HCT116 (cell line): ENCODE results near the gene RIMBP2. TPM values are rescaled to one million over a fixed set of nuclear protein-coding genes. Genes with fewer than 3 reads are reported as not detected.

Source experiments
- ATAC-seq: fragments of 200-7000 bp; cut with Tn5 transposase; 2 replicates; pipeline ENCODE4 v1.9.1; 2020; ENCODE audit warnings: mild to moderate bottlenecking, moderate library complexity
- BruUV-seq: library from RNA; stranded (reverse); fragments of 400-500 nt; replicated peaks from 2 replicates; lab custom pipeline; 2021; lab: Mats Ljungman, UMichigan
- CTCF ChIA-PET: fragments of 300-600 bp; sonication (Branson Sonifier 250); formaldehyde crosslinking; loops from one replicate; lab custom pipeline; 2021; ENCODE audit warnings: antibody characterized with exemption; lab: Charles Lee
- POLR2A ChIA-PET: fragments of 300-600, 350-600 bp; sonication (Branson Sonifier 250); formaldehyde crosslinking; loops from one replicate; lab custom pipeline; 2021; ENCODE audit warnings: antibody characterized with exemption; lab: Charles Lee
- RAD21 ChIA-PET, 2 experiments: fragments of 300-600 bp; sonication (Branson Sonifier 250); formaldehyde crosslinking; loops; one replicate each; lab custom pipeline; 2023; ENCODE audit warnings: low total read pairs in 2 of 2; ENCODE audit not compliant: uncharacterized antibody in 2 of 2, unreplicated experiment in 2 of 2, low non-redundant PET in 1 of 2; lab: Charles Lee
- DNase-seq: peaks from one replicate; pipeline ENCODE4 v3.0.0-alpha.2; 2010; ENCODE audit warnings: low read depth, low spot score
- H2AFZ ChIP-seq: fragments of 200-600 bp; shearing (Covaris generic), sonication (generic); 2 replicates; pipeline ENCODE4 v1.6.1; 2017; ENCODE audit warnings: low read depth, mixed run types, mixed read lengths, antibody characterized with exemption, low read length; ENCODE audit not compliant: poor library complexity, severe bottlenecking
- H3K27ac ChIP-seq: 2 replicates; pipeline ENCODE4 v1.5.1; 2012; ENCODE audit warnings: low read depth, low read length
- H3K27me3 ChIP-seq: fragments of 200-600 bp; sonication (generic); 2 replicates; pipeline ENCODE4 v1.6.1; 2016; ENCODE audit warnings: mixed run types, low read length, mixed read lengths; ENCODE audit not compliant: insufficient read depth
- H3K36me3 ChIP-seq, 2 experiments: fragments of 200-500 bp in 1 of 2; fragments of 200-600 bp in 1 of 2; sonication (Bioruptor generic) in 1 of 2; sonication (generic) in 1 of 2; 2 replicates each; pipeline versions ENCODE4 v1.5.1 to v1.6.1; 2014 to 2016; ENCODE audit warnings: low read length in 2 of 2, inconsistent platforms in 1 of 2, mixed read lengths in 1 of 2, mixed run types in 1 of 2; ENCODE audit not compliant: insufficient read depth in 2 of 2, control insufficient read depth in 1 of 2
- H3K4me1 ChIP-seq, 2 experiments: fragments of 200-600 bp in 1 of 2; sonication (generic) in 1 of 2; 2 replicates each; pipeline versions ENCODE4 v1.5.1 to v1.6.1; 2012 to 2017; ENCODE audit warnings: low read length in 2 of 2, inconsistent platforms in 1 of 2, mild to moderate bottlenecking in 1 of 2, mixed read lengths in 1 of 2, mixed run types in 1 of 2, moderate library complexity in 1 of 2; ENCODE audit not compliant: insufficient read depth in 2 of 2, control insufficient read depth in 1 of 2
- H3K4me2 ChIP-seq: fragments of 200-600 bp; sonication (generic); 2 replicates; pipeline ENCODE4 v1.6.1; 2017; ENCODE audit warnings: mixed run types, low read length, mixed read lengths
- H3K4me3 ChIP-seq, 2 experiments: fragments of 200-600 bp in 1 of 2; sonication (generic) in 1 of 2; replicated peaks in 1 of 2; 2 replicates each; pipeline ENCODE4 v1.5.1; 2011 to 2016; ENCODE audit warnings: low read length in 2 of 2, control low read depth in 1 of 2, low read depth in 1 of 2, mild to moderate bottlenecking in 1 of 2, mixed read lengths in 1 of 2, mixed run types in 1 of 2
- H3K79me2 ChIP-seq: fragments of 200-600 bp; sonication (generic); 2 replicates; pipeline ENCODE4 v1.6.1; 2017; ENCODE audit warnings: mild to moderate bottlenecking, mixed run types, low read length, moderate library complexity, mixed read lengths; ENCODE audit not compliant: insufficient read depth
- H3K9ac ChIP-seq: fragments of 200-600 bp; sonication (generic); 2 replicates; pipeline ENCODE4 v1.6.1; 2016; ENCODE audit warnings: low read length, mixed read lengths
- H3K9me2 ChIP-seq: fragments of 200-600 bp; sonication (generic), shearing (Covaris generic); 2 replicates; pipeline ENCODE4 v1.6.1; 2017; ENCODE audit warnings: mixed run types, mild to moderate bottlenecking, moderate library complexity; ENCODE audit not compliant: insufficient read depth
- H3K9me3 ChIP-seq, 2 experiments: fragments of 200-500 bp in 1 of 2; fragments of 200-600 bp in 1 of 2; sonication (Bioruptor generic) in 1 of 2; sonication (generic) in 1 of 2; 2 replicates each; pipeline ENCODE4 v1.6.1; 2014 to 2017; ENCODE audit warnings: low read length in 2 of 2, mixed read lengths in 2 of 2, inconsistent platforms in 1 of 2, low read depth in 1 of 2, mild to moderate bottlenecking in 1 of 2, mixed run types in 1 of 2, moderate library complexity in 1 of 2; ENCODE audit not compliant: control insufficient read depth in 1 of 2, insufficient read depth in 1 of 2
- H4K20me1 ChIP-seq: fragments of 200-600 bp; sonication (generic), shearing (Covaris generic); 2 replicates; pipeline ENCODE4 v1.6.1; 2017; ENCODE audit warnings: mixed run types, mild to moderate bottlenecking, moderate library complexity; ENCODE audit not compliant: insufficient read depth
- ATF3 ChIP-seq: IDR thresholded peaks from 2 replicates; pipeline ENCODE4 v1.6.1; 2012
- CBX3 ChIP-seq: IDR thresholded peaks from 2 replicates; pipeline ENCODE4 v1.6.1; 2012; ENCODE audit warnings: low read depth
- CEBPB ChIP-seq: IDR thresholded peaks from 2 replicates; pipeline ENCODE4 v1.6.1; 2012; ENCODE audit warnings: low read depth
- CTCF ChIP-seq, 3 experiments: fragments of 200-600 bp in 1 of 3; sonication (generic) in 1 of 3; IDR thresholded peaks in 2 of 3; conservative IDR thresholded peaks in 1 of 3; 2 replicates each; pipeline ENCODE4 v1.5.1; 2012 to 2017; ENCODE audit warnings: low read depth in 2 of 3, low read length in 2 of 3, antibody characterized with exemption in 1 of 3, borderline replicate concordance in 1 of 3, control low read depth in 1 of 3, mild to moderate bottlenecking in 1 of 3, mixed read lengths in 1 of 3, mixed run types in 1 of 3, moderate library complexity in 1 of 3; ENCODE audit not compliant: insufficient read depth in 1 of 3
- EGR1 ChIP-seq: IDR thresholded peaks from 2 replicates; pipeline ENCODE4 v1.6.1; 2012; ENCODE audit warnings: low read depth
- ELF1 ChIP-seq: IDR thresholded peaks from 2 replicates; pipeline ENCODE4 v1.6.1; 2012; ENCODE audit warnings: low read depth, borderline replicate concordance
- JUND ChIP-seq: IDR thresholded peaks from 2 replicates; pipeline ENCODE4 v1.6.1; 2012
- RAD21 ChIP-seq: IDR thresholded peaks from 2 replicates; pipeline ENCODE4 v1.6.1; 2012; ENCODE audit warnings: low read depth, mild to moderate bottlenecking
- REST ChIP-seq: IDR thresholded peaks from 2 replicates; pipeline ENCODE4 v1.6.1; 2012; ENCODE audit warnings: low read depth
- SIN3A ChIP-seq: IDR thresholded peaks from 2 replicates; pipeline ENCODE4 v1.6.1; 2012; ENCODE audit warnings: low read depth
- SP1 ChIP-seq: IDR thresholded peaks from 2 replicates; pipeline ENCODE4 v1.6.1; 2012; ENCODE audit warnings: low read depth
- SRF ChIP-seq: IDR thresholded peaks from 2 replicates; pipeline ENCODE4 v1.6.1; 2012; ENCODE audit warnings: low read depth
- TCF7L2 ChIP-seq: IDR thresholded peaks from 2 replicates; pipeline ENCODE4 v1.7.0; 2011; ENCODE audit warnings: borderline replicate concordance, inconsistent platforms; ENCODE audit not compliant: insufficient read depth, insufficient read length; ENCODE audit errors: extremely low read depth
- YY1 ChIP-seq: IDR thresholded peaks from 2 replicates; pipeline ENCODE4 v1.6.1; 2011; ENCODE audit warnings: low read length, low read depth, moderate library complexity, mild to moderate bottlenecking; ENCODE audit not compliant: insufficient replicate concordance; ENCODE audit errors: extremely low read depth
- ZBTB33 ChIP-seq: IDR thresholded peaks from 2 replicates; pipeline ENCODE4 v1.6.1; 2011; ENCODE audit warnings: mild to moderate bottlenecking, low read length, moderate library complexity; ENCODE audit not compliant: insufficient replicate concordance; ENCODE audit errors: extremely low read depth
- ZFX ChIP-seq: fragments of 450-650 bp; IDR thresholded peaks from 2 replicates; pipeline ENCODE4 v1.6.1; 2017
- ZNF274 ChIP-seq: fragments of 200-500 bp; sonication (Bioruptor generic); IDR thresholded peaks from 2 replicates; pipeline ENCODE4 v1.6.1; 2014; ENCODE audit warnings: mild to moderate bottlenecking, low read depth, low read length, inconsistent platforms
- intact Hi-C: fragments of 100-400 bp; cut with micrococcal nuclease; formaldehyde crosslinking; loops from 2 replicates; pipeline ENCODE4 v1.10.0; 2022
- total RNA-seq: library from RNA; stranded (reverse); gene quantifications from one replicate; pipeline ENCODE4 v1.2.1, GENCODE V29; 2021; ENCODE audit not compliant: unreplicated experiment

Gene RIMBP2
- total RNA-seq, 1 experiment from 2014 or later = not detected

GRCh38 chr12:130513556-130513955 lies 202.5 kb downstream of the RIMBP2 start (continued):
- TF ChIP-seq ELF1 (no peak), CEBPB (no peak)
- TF ChIP-seq, all 23 proteins: peak for 0

GRCh38 chr12:130511285-130511684 lies 204.8 kb downstream of the RIMBP2 start:
- no peak for ATAC-seq

More at GRCh38 chr12:130511285-130511684, 204.8 kb downstream of the RIMBP2 start:
- Histone ChIP-seq H3K36me3 (no peaks in the 10 kb centered on the region), H3K9me3 (no peaks in the 10 kb centered on the region), H3K27ac (no peak overlapping the region), H3K4me3 (no peak overlapping the region), H2AFZ (no peak overlapping the region), H3K9ac (no peak overlapping the region), H3K79me2 (no peaks in the 10 kb centered on the region), H3K9me2 (no peaks in the 10 kb centered on the region), H3K4me1 (no peaks in the 10 kb centered on the region), H3K4me2 (no peak overlapping the region), H3K27me3 (no peaks in the 10 kb centered on the region; the same call in 1 of the 2 replicates), H4K20me1 (no peaks in the 10 kb centered on the region)
- no peak for DNase-seq
- POLR2A ChIA-PET = no interaction called here
- TF ChIP-seq SP1 = no peak
- no peak for TF ChIP-seq ZFX
- no peak for TF ChIP-seq ZBTB33
- no peak for TF ChIP-seq SIN3A
- no peak for TF ChIP-seq RAD21
- TF ChIP-seq CEBPB = no peak
- no peak for TF ChIP-seq EGR1
- TF ChIP-seq REST = no peak
- no peak for TF ChIP-seq ZNF274
- TF ChIP-seq CTCF (IDR thresholded peaks at IDR 0.05 in 2 of 3, conservative IDR thresholded peaks at IDR 0.05 in 1 of 3; ENCODE audit: borderline replicate concordance in 1 of 3, insufficient read depth in 1 of 3, low read depth in 2 of 3, low read length in 2 of 3) = no peak
- no peak for TF ChIP-seq JUND
- TF ChIP-seq CBX3 = no peak
- TF ChIP-seq YY1 = no peak
- no peak for TF ChIP-seq ATF3
- no peak for TF ChIP-seq ELF1
- no peak for TF ChIP-seq SRF
- TF ChIP-seq TCF7L2 = no peak
- CTCF ChIA-PET = no interaction called here
- BruUV-seq = no TSS peak
- RAD21 ChIA-PET = no interaction called here
- intact Hi-C loops = no loop called here
